GM12865 (cell line): Measurements from ENCODE around the gene BTG4.

Experiments
- DNase-seq: peaks from one replicate; pipeline ENCODE4 v3.0.0; 2010; ENCODE audit warnings: low read depth
- H3K4me3 ChIP-seq: 2 replicates; pipeline ENCODE4 v1.5.1; 2011; ENCODE audit warnings: mild to moderate bottlenecking, low read depth, low read length, control low read depth
- CTCF ChIP-seq: IDR thresholded peaks from 2 replicates; pipeline ENCODE4 v1.5.1; 2011; ENCODE audit warnings: low read length, control low read depth, low read depth, inconsistent platforms; ENCODE audit not compliant: insufficient read depth; ENCODE audit errors: missing control alignments

BTG4 gene

GRCh38 chr11:111450480-111451320, 61.5 kb downstream of the BTG4 start:
- no peak overlapping the region for H3K4me3 ChIP-seq
- peak; percentile 79 for DNase-seq
- TF ChIP-seq CTCF: no peak

- DNase-seq: no peak
- H3K4me3 ChIP-seq: no peak overlapping the region
- TF ChIP-seq CTCF: no peak
Observed at GRCh38 chr11:111449696-111450479, 62.3 kb downstream of the BTG4 start.

- no peak for DNase-seq
- no peak overlapping the region for H3K4me3 ChIP-seq
- TF ChIP-seq CTCF: no peak
Observed at GRCh38 chr11:111448831-111449557, 63.2 kb downstream of the BTG4 start.

GRCh38 chr11:111448414-111448813, 63.8 kb downstream of the BTG4 start:
- no peak for DNase-seq
- H3K4me3 ChIP-seq: no peak overlapping the region
- TF ChIP-seq CTCF: no peak

- no peak for DNase-seq
- no peak overlapping the region for H3K4me3 ChIP-seq
- no peak for TF ChIP-seq CTCF
Observed at GRCh38 chr11:111447931-111448330, 64.3 kb downstream of the BTG4 start.

GRCh38 chr11:111447112-111447471, 65.1 kb downstream of the BTG4 start:
- DNase-seq: no peak
- no peak overlapping the region for H3K4me3 ChIP-seq
- no peak for TF ChIP-seq CTCF
